ENCODE results near the gene SLC26A5.
"Not testable (repeated sequence)": the region's sequence is repeated elsewhere in the genome, so short reads cannot be mapped to it uniquely, and the experiment has no call there.

SLC26A5 gene

DNA sequence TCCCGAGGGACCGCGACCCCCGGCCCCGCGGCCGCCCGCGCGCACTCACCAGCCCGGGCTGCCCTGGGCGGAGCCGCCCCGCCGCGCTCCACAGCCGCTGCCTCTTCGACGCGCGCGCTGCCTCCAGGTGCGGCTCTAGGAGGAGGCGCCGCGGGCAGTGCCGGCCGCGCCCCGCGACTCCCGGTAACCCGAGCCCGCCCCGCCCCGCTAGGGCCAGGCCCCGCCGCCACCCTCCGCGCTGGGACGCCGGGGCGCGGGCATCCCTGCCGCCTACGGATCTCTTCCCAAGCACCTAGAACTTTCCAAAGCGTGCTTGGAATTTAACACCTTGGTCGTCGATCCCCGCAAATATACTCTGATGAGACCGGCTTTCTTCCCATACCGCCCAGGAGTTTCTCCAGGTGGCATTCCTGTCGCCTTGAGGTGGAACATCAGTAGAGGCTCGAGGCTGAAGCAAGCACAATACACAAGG is at the start of gene SLC26A5:
TSS of gene SLC26A5 (minus strand) at position 159 of the 472 bp plus-strand sequence. CDS start 24,693 bp downstream, outside the sequence.
- no peak within 1 kb of the TSS; the same call in 1 of the 2 replicates for H3K4me3 ChIP-seq (ENCODE audit: low read length)

DNA sequence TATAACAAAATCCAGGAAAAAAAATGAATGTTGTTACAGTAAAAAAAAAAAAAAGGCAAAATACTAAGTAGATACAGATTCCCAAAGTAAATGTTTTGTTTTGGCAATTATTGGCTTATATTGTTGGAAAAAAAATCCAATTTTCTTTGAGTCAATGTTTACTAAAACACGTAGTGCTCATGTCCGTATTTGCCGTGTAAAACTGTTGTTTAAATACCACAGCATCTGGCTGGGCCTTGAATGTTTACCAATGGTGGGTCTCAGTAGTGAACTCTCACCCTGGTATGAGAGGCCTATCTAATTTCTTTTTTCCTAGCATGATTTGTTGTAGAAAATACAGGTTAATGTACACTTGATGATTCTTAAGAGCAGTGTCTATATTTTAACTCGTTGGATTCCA is 41.4 kb upstream of the SLC26A5 start:
- no peak overlapping the region for H3K4me3 ChIP-seq (ENCODE audit: low read length)
- TF ChIP-seq ZNF274 (IDR thresholded peaks at IDR 0.05; ENCODE audit: low read depth, low read length): no peak

More for the DNA sequence above, at the start of gene SLC26A5:
- no peak for TF ChIP-seq ZNF274 (IDR thresholded peaks at IDR 0.05; ENCODE audit: low read depth, low read length)

DNA sequence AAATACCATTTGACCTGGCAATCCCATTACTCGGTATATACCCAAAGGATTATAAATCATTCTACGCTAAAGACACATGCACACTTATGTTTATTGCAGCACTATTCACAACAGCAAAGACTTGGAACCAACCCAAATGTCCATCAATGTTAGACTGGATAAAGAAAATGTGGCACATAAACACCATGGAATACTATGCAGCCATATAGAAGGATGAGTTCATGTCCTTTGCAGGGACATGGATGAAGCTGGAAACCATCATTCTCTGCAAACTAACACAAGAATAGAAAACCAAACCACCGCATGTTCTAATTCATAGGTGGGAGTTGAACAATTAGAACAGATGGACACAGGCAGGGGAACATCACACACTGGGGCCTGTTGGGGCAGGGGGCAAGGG is 40.9 kb upstream of the SLC26A5 start:
- H3K4me3 ChIP-seq (ENCODE audit: low read length): not testable (repeated sequence)

- TF ChIP-seq ZNF274 (IDR thresholded peaks at IDR 0.05; ENCODE audit: low read depth, low read length): no peak
- H3K4me3 ChIP-seq (ENCODE audit: low read length): no peak overlapping the region
Observed at GRCh38 chr7:103480771-103481170, 34.8 kb upstream of the SLC26A5 start.

- H3K4me3 ChIP-seq (ENCODE audit: low read length): no peak overlapping the region
- no peak for TF ChIP-seq ZNF274 (IDR thresholded peaks at IDR 0.05; ENCODE audit: low read depth, low read length)
Observed at GRCh38 chr7:103474956-103475355, 28.9 kb upstream of the SLC26A5 start.

DNA sequence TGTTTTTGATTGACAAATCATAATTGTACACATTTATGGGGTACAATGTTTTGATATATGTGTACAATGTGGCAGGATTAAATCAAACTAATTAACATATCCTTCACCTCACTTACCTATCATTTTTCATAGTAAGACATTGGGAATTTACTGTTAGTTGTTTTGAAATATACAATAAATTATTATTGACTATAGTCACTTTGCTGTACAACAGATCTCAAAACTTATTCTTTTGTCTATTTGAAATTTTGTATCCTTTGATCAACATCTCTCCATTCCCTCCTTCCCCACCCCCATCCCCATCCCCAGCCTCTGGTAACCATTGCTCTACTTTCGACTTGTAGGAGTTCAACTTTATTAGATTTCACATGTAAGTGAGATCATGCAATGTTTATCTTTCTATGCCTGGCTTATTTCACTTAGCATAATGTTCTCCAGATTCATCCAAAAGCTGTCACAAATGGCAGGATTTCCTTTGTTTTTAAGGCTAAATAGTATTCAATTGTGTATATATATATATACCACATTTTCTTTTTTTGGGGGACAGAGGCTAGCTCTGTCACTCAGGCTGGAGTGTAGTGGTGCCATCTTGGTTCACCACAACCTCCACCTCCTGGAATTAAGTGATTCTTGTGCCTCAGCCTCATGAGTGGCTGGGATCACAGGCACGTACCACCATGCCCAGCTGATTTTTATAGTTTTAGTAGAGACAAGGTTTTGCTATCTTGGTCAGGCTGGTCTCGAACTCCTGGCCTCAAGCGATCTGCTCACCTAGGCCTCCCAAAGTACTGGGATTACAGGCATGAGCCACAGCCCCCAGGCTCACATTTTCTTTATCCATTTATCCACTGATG is 23.3 kb upstream of the SLC26A5 start:
- TF ChIP-seq ZNF274 (IDR thresholded peaks at IDR 0.05; ENCODE audit: low read depth, low read length): no peak

GRCh38 chr7:103466814-103467213 is 20.8 kb upstream of the SLC26A5 start:
- TF ChIP-seq ZNF274 (IDR thresholded peaks at IDR 0.05; ENCODE audit: low read depth, low read length): no peak
- no peak overlapping the region for H3K4me3 ChIP-seq (ENCODE audit: low read length)

More for the DNA sequence above, 23.3 kb upstream of the SLC26A5 start:
- H3K4me3 ChIP-seq (ENCODE audit: low read length): no peak overlapping the region

DNA sequence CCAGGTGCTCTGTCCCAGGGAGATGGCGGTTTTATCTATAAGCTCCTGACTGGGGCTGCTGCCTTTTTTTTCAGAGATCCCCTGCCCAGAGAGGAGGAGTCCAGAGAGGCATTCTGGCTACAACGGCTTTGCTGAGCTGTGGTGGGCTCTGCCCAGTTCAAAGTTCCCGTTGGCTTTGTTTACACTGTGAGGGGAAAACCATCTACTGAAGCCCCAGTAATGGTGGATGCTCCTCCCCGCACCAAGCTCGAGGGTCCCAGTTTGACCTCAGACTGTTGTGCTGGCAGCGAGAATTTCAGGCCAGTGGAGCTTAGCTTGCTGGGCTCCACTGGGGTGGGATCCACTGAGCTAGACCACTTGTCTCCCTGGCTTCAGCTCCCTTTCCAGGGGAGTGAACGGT is 16.4 kb upstream of the SLC26A5 start:
- TF ChIP-seq ZNF274 (IDR thresholded peaks at IDR 0.05; ENCODE audit: low read depth, low read length): no peak
- no peak overlapping the region for H3K4me3 ChIP-seq (ENCODE audit: low read length)

GRCh38 chr7:103447073-103447960 is 1.3 kb upstream of the SLC26A5 start:
- no peak for TF ChIP-seq ZNF274 (IDR thresholded peaks at IDR 0.05; ENCODE audit: low read depth, low read length)
- H3K4me3 ChIP-seq (ENCODE audit: low read length): no peak overlapping the region

DNA sequence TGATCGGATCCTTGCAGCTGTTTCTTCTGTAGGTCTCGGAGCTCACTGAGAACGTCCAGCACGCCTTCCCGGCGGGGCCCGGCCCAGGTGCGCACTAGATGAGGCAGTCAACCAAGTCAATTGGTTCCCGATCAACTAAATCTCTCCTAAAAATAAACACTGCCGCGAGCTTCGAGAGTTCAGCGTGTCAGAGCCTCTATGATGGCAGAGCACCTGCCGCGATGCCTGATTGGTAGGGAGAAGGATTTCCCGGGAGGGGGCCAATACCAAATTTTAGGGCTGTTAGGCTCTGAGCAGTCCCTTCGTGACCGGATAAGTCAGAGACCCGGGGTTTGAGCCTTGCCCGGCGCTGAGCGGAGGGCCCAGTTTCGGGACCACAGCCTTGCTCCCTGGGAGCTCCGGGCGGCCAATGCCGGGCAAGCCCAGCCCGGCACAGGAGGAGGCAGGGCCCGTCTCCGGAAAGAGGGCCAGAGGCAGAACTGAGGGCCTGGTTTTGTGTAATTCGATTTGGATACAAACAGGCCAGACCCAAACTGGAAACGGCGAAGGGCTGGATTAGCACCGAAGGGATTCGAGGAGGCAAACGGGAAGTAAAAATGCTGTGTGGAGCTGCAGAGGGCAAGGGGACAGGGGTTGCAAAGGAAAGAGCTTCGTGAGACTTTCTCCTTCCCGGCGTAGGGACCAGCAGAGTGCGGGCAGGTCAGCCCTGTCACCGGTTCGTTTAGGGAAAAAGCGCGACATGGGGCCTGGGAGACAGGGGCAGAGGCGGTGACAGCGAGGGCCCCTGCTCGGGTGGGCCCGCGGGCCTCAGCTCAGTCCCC is 569 bp downstream of the SLC26A5 start:
- no peak for TF ChIP-seq ZNF274 (IDR thresholded peaks at IDR 0.05; ENCODE audit: low read depth, low read length)
- H3K4me3 ChIP-seq (ENCODE audit: low read length): no peak overlapping the region; the same call in 1 of the 2 replicates

GRCh38 chr7:103439661-103440060 is 6.3 kb downstream of the SLC26A5 start:
- no peak for TF ChIP-seq ZNF274 (IDR thresholded peaks at IDR 0.05; ENCODE audit: low read depth, low read length)
- no peak overlapping the region for H3K4me3 ChIP-seq (ENCODE audit: low read length)

- H3K4me3 ChIP-seq (ENCODE audit: low read length): no peak overlapping the region
- no peak for TF ChIP-seq ZNF274 (IDR thresholded peaks at IDR 0.05; ENCODE audit: low read depth, low read length)
Observed at GRCh38 chr7:103437623-103438022, 8.4 kb downstream of the SLC26A5 start.

DNA sequence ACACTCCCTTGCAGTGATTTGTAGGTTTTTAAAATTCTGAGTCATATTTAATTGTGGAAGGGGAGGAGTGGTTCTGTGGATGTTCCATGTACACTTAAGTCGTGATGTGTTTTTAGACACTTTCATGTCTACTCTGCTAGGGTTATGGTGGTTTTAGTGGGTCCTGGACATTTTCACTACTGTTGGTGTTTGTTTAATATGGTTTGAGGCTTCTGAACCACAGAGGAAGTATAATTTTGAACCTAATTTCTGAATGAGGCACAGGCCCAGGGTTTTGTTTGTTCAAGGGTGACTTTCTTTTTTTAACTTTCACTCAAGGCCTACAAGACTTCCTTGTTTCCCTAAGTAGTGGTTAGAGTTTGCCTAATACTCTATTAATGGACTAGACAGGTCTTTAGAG is 13.3 kb downstream of the SLC26A5 start:
- no peak overlapping the region for H3K4me3 ChIP-seq (ENCODE audit: low read length)
- no peak for TF ChIP-seq ZNF274 (IDR thresholded peaks at IDR 0.05; ENCODE audit: low read depth, low read length)

- no peak overlapping the region for H3K4me3 ChIP-seq (ENCODE audit: low read length)
- no peak for TF ChIP-seq ZNF274 (IDR thresholded peaks at IDR 0.05; ENCODE audit: low read depth, low read length)
Observed at GRCh38 chr7:103425177-103425576, 20.8 kb downstream of the SLC26A5 start.

Data from GM08714 (cell line).